ENCODE measurements around the gene ARRB1.

Gene ARRB1

DNA sequence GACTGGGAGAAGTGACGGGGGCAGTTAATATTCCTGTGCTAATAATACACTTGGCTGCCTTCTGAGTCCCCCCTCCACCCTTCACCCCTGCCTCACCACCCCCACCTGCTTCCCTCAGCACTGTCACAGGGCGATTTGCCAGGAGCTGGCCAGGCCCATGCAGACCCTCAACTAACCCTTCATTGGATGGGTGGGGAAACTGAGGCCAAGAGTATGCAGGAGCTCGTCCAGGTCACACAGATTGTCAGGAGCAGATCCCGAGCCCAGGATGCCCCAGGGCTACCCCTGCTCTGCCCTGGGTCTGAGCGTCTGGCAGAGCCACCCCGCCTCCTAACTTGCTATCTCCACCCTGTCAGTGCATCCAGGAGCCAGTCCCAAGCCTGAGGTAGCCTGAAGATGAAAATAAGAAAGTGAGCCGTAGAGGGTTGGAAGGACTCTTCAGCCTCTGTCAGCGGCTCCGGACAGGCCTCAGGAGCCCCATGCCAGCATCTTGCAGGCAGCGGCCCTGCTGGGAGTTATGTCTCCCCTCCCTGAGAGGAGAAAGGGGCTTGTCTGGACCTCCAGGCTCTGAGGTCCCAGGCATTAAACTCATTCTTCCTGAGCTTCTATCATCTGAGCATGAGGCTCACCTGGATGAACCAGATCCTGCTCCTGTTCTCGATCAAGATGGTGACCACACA lies 104.7 kb downstream of the ARRB1 start:
- no peak for DNase-seq

DNA sequence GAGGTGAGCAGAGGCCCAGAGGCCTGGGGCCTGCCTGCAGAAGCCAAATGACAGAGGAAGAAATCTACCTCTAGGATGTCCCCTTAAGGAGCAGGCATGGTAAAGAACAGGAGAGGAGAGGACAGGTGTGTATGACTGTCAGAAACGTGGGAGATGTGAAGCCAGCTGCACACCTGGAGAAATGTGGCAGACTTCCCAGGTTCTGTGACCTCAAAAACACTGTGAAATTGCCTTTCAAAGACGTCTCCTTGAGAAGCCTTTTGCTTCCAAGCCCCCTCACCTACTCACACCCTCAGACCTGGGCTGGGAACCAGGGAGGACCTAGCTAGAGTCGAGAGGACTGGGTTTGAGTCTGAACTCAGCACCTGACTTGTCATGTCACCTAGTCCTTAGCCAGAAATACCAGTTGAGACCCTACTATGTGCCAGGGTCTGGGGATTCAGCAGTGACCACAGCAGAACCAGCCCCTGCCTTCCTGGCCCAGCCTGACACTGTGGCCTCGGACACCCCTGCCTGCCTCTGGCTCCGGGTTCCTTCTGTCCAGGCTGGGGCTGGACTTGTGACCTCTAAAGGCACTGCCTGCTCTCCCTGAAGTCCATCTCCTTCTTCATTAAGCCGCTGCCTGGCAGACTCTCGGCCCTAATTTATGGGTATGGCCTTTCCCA lies 105.3 kb downstream of the ARRB1 start:
- DNase-seq, result no peak

DNA sequence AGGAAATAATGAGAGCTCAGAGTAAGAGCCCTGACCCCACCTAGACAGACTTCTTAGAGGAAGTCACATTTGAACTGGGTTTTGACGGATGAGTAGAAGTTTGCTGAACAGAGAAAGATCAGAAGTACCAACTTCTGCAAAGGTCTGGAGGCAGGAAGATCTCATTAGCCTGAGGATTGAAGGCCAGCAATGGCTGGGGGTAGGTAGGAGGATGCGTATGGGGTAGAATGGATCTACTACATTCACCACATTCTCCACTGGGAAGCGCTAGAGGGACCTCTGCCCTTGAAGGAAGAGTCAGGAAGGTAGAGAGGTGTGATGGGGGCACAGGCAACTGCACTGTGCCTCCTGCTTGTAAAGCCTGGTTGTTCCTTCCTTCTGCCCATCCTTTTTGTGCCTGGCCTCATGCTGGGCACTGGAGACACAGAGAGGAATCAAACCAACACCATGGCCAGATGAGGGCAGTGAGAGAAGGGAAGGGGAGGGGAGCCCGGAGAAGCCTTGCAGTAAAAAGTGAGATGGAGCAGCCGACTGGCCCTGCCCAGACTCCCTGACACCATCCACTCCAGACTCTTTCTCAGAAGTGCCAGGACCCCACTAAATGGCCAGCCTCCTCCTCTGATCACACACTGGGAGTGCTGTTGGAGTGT lies 106.0 kb downstream of the ARRB1 start:
- DNase-seq, result no peak

GRCh38 chr11:75244052-75244814 lies 107.2 kb downstream of the ARRB1 start:
- DNase-seq, result no peak

DNA sequence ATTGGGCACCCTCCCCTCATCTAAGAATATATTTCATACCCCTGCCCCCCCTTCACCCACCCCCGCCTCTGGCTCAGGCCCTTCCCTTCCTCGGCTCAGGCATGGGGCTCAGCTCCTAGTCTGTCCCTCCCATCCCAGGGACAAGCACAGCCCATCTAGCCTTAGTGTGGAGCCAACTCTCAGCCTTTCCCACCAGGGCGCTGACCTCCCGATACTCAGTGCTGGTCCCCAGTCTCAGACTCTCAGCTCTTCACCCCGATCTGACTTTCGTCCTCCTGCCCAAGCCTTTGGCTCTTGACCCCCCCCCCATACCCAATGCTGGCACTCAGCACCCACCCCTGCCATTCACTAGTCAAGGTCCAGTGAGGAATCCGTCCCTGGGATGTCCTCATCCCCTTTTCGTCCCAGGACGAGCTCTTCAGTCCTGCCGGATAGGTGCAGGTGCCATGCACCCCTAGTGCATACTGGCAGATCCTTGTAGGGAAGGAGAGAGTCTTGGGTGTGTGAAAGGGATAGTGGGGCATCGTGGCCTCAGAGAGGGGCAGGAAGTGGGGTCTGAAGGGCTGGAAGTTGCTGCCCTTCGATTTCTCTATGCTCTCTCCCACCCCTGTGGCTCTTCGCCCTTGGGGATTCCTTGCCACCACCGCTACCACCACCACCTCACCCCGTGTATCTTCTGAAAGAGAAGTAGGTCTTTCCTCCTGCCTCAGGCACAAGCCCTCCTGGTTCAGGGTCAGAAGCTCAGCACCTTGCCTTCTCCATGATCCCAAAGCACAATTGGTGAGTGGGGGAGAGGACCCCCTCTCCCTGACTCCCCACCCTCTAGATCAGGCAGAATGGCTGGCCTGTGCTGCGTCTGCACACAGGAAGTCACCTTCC lies 108.5 kb downstream of the ARRB1 start:
- DNase-seq, result no peak

DNA sequence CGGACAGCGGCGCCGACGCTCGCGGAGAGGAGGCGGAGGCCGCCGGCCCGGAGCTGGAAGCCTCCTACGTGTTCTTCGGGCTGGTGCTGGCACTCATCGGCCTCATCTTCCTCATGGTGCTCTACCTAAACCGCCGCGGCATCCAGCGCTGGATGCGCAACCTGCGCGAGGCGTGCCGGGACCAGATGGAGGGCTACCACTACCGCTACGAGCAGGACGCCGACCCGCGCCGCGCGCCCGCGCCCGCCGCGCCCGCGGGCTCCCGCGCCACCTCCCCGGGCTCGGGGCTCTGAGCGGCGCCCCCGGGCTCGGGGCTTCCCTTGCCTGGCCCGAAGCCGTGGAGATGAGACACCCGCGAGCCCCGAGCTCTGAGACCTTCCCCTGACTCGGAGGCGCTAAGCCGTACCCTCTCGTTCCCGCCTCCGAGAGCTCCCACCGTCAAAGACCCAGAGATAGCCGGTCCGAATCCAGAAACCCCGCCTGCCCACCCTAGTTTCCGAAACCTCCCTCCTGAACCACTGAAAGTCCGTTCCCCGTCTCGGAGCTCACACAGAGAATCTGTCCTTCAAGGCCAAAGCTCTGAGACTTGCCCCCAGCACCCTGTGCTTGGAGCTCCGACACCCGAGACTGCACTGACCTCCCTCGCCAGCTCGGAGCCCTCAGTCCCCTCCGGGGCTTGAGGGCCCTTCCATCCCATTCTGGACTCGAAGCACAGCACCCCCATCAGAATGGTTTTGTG lies 109.4 kb downstream of the ARRB1 start:
- no peak for DNase-seq

- DNase-seq, result peak; percentile 100
These were observed 110.2 kb downstream of the ARRB1 start for GRCh38 chr11:75241036-75241905.

DNA sequence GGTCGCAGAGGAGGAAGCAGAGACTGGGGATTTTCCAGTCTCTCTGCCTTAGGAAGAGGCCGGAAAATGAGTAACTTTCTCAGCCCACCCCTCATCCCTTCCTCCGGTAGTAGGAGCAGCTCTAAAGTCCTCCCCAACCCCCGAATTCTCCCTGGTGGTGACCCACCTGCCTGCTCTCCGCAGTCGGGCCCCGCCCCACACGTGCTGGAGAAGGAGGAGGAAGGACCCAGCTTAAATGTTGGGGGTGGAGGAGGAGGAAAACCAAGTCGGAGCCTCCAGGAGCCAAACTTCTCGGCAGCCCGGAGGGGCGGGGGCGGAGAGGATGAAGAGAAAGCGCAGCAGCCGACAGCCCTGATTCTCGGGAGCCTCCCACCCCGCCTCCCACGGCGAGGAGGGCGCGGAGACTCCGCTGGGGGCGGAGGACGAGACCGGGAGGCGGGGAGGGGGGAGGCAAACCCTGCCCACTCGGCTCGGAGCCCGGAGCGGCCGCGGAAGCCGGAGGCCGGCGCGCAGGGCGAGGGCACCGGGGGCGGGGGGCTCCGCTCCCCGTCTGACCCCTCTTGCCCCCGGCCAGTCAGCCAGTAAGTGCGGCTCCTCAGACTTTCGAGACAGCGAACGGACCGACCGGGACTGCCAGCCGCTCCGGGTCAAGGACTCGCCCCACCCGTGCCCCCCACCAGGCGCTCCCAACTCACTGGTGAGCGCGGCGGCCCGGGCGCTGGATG lies 111.0 kb downstream of the ARRB1 start, which contains the start of gene TPBGL:
Gene TPBGL (plus strand): TSS at position 464 of the 725 bp plus-strand sequence. CDS start 276 bp downstream, outside the sequence.
- DNase-seq, result no peak

DNA sequence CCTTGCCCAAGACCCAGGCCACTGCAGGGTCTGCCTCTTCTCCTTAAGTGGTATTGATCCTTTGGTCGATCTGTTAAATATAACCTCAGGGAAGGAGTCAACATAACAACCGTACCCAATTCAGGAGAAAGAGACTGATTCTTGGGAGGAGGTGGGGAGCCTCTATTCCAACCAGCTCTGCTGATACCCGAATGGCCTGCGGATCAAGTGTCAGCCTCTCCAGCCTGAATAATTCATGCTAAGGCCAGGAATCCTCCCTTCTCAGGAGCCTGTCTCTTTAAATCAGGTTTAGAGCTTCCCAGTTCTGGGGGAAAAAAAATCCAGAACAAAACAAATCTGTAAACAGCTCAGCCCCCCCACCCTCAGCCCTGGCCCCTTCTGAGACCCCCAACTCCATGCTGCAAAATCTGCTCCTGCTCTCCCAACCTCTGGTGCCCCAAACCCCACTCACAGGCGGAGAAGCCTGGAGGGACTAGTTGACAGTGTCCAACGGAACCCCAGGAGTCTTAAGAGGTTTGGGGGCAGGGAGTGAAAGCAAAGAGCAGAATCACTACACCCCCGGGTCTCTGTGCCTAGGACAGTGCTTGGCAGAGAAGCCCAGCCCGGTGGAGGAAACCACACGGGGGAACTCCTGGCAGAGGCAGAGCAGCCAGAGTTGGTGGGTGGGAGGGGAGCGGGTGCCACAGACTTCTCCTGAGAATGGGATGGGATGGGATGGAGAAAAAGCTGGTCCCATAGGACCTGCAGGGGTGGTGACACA lies 111.8 kb downstream of the ARRB1 start:
- no peak for DNase-seq

- DNase-seq, result no peak
These were observed 112.6 kb downstream of the ARRB1 start for GRCh38 chr11:75238595-75239440.

DNA sequence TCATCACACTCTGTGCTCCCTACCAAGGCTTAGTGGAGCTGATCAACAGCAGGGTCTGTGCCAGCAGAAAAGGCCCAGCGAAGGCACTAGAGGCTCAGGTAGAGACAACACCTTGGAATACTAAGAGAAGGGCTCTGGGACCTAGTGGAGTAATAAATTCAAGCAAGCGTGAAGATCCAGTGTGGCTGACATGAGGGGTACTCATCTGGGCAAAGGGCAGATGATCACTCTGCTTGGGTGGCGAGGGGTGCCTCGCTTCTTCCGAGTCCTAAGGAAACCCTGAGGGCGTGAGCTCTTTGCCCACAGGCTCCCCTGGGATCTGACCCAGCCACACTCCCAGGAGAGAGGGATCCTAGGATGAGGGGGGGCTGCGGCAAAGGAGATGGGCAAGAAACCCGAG lies 114.4 kb downstream of the ARRB1 start:
- no peak for DNase-seq

GRCh38 chr11:75236062-75236461 lies 115.4 kb downstream of the ARRB1 start:
- no peak for DNase-seq

- DNase-seq, result no peak
These were observed 117.7 kb downstream of the ARRB1 start for GRCh38 chr11:75233754-75234172.

DNA sequence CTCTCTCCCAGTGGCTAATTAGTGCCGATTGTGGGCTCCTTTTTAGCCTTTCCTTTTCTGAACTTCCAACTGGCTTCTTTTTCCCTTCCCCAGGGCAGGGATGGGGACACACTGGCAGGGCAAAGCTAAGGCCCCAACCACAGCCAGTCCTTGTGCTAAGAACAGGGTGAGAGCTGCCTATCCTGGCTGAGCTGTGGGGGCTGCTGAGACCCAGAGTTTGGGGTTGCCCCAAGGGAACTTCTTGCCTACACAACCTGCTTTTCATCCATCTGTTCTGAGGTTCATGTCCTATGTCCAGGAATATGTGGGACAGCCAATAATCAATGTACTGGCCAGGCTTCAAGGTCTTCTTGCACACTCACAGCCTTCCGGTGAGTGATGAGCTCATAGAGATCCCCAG lies 120.8 kb downstream of the ARRB1 start:
- no peak for DNase-seq

GRCh38 chr11:75229466-75229865 lies 122.0 kb downstream of the ARRB1 start:
- no peak for DNase-seq

- DNase-seq, result no peak
These were observed 125.7 kb downstream of the ARRB1 start for GRCh38 chr11:75225794-75226193.

- DNase-seq, result peak; percentile 55
These were observed 127.4 kb downstream of the ARRB1 start for GRCh38 chr11:75223954-75224643.
